Measurements from ENCODE around the gene SMIM13.

- TF ChIP-seq TAF1 (IDR thresholded peaks at IDR 0.05; ENCODE audit: borderline replicate concordance, insufficient read depth, low read length) (no peak), SIN3A (IDR thresholded peaks at IDR 0.05; ENCODE audit: borderline replicate concordance, insufficient read depth, low read length) (no peak)
Observed at GRCh38 chr6:11185204-11185842, 91.7 kb downstream of the SMIM13 start.
